LNCaP clone FGC (cell line): Measurements from ENCODE around the gene ZNF142.

Source experiments
- DNase-seq: peaks from one replicate; pipeline ENCODE4 v3.0.0-alpha.2; 2011; ENCODE audit warnings: low read depth
- H3K4me3 ChIP-seq: 2 replicates; pipeline ENCODE4 v1.5.1; 2011; ENCODE audit warnings: mild to moderate bottlenecking, low read depth, low read length, control low read depth
- TF ChIP-seq, protein P1 (sequence below): IDR thresholded peaks from 2 replicates; pipeline ENCODE4 v1.5.1; 2012; ENCODE audit warnings: mild to moderate bottlenecking; ENCODE audit not compliant: control insufficient read depth, insufficient read depth; ENCODE audit errors: extremely low read depth

ZNF142 gene

DNA sequence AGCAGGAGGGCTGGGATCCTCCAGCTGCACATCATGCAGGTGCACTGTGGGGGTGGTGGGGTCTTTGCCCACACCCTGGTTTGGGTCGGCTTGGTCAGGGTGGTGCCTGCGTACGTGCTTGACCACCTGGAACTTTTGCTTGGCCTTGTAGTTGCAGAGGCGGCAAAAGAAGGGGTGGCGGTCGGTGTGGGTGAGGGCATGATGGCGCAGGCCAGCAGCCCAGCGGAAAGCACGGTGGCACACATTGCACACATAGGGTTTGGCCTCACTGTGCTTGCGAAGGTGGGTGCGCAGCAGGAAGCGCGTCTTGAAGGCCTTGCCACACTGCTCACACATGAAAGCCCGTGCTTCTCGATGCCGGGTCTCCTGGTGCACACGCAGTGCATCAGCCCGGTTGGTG, 21.1 kb downstream of the ZNF142 start:
- TF ChIP-seq, protein P1, sequence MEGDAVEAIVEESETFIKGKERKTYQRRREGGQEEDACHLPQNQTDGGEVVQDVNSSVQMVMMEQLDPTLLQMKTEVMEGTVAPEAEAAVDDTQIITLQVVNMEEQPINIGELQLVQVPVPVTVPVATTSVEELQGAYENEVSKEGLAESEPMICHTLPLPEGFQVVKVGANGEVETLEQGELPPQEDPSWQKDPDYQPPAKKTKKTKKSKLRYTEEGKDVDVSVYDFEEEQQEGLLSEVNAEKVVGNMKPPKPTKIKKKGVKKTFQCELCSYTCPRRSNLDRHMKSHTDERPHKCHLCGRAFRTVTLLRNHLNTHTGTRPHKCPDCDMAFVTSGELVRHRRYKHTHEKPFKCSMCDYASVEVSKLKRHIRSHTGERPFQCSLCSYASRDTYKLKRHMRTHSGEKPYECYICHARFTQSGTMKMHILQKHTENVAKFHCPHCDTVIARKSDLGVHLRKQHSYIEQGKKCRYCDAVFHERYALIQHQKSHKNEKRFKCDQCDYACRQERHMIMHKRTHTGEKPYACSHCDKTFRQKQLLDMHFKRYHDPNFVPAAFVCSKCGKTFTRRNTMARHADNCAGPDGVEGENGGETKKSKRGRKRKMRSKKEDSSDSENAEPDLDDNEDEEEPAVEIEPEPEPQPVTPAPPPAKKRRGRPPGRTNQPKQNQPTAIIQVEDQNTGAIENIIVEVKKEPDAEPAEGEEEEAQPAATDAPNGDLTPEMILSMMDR: no peak
- no peak overlapping the region for H3K4me3 ChIP-seq
- DNase-seq: no peak

DNA sequence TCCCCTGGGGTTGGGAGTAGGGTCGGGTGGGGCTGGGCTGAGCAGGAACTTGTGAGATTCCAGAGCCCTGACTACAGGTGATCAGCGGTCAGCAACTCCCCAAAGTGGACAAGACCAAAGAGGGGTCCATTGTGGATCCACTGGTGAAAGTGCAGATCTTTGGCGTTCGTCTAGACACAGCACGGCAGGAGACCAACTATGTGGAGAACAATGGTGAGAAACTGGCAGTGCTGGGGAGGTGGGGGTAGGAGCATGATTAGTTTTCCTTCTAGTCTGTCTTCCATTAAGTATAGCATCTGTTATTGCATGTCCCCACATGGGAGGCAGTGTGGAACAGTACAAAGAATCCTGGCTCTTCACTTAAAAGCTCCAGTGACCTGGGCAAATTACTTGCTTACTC, 23.7 kb downstream of the ZNF142 start:
- H3K4me3 ChIP-seq: no peak overlapping the region
- TF ChIP-seq, protein P1: no peak
- DNase-seq: no peak

DNA sequence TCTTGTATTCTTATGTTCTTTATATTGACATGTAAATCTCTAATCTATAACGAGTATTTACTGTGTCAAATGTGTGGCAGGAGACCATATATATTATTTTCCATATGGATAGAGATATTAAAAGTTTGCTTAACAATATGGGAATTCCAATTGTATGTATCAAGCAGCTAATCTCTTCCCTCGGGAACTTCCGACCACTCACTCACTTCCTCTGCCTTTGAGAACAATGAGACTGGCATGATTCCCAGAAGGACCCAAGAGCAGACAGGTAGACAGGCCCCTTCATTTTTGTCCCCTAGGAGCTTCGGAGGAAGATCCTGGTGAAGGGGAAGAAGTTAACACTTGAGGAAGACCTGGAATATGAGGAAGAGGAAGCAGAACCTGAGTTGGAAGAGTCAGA, 27.6 kb downstream of the ZNF142 start:
- TF ChIP-seq, protein P1: no peak
- no peak for DNase-seq
- H3K4me3 ChIP-seq: no peak overlapping the region

GRCh38 chr2:218627939-218628338, 31.5 kb downstream of the ZNF142 start:
- no peak for DNase-seq
- no peak overlapping the region for H3K4me3 ChIP-seq
- TF ChIP-seq, protein P1: no peak

DNA sequence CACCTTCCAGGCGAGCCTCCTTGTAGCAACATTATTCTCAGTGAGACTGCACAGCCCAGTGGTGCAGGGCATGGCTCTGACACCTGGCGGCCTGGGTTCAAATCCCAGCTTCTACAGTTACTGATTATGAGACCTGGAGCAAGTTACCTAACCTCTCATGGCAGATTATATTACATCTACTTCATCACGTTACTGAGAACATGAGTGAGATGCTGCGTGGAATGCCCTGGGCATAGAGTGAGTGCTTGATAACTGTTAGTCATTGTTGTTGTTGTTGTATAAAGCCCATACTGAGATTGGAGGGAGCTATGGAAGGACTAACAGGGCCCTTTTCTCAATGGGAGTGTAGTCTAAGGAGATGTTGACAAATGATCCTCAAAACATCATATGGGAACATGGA, 33.1 kb downstream of the ZNF142 start:
- DNase-seq: no peak
- TF ChIP-seq, protein P1: no peak
- no peak overlapping the region for H3K4me3 ChIP-seq

DNA sequence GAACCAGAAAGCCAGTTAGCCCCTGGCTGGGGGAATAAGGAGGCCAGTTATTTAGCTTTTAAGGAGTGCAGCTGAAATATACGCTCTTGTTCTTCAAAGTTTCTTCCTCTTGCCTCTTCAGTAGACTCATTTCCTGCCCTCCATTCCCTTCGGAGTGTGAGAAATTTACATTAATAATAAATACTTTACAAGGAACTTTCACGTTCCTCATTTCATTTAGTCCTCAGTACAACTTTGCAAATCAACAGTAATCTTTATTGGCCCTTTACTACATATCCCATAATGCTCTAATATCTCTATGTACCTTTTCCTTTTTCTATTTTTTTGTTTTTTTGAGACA, 36.1 kb downstream of the ZNF142 start:
- TF ChIP-seq, protein P1: no peak
- DNase-seq: no peak
- no peak overlapping the region for H3K4me3 ChIP-seq

DNA sequence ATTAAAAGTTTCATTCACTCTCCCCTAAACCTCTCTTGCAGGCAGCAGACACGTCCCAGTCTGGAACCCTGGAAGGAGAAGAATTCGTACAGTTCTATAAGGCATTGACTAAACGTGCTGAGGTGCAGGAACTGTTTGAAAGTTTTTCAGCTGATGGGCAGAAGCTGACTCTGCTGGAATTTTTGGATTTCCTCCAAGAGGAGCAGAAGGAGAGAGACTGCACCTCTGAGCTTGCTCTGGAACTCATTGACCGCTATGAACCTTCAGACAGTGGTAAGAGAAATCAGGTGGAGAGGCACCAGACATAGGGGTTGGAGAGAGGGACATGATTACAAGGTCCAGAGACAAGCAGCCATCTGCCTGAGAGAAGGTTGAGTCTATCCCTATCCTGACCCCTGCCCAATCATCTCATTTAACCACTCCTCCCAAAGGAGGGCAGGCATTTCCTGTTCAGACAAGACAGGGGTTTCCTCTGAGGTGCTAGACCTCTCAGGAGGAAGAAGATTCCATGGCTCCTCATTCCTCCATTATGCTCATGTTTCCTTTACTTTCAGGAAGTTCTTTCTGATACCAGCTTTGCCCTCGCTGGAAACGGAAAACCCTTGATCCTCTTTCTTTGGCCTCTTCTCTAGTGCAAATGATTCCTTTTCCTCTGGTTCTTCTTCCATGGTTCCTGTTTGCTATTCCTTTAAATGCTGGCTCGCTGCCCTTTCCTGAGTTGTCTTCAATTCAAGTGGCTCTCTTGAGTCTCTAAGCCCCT, 36.6 kb downstream of the ZNF142 start:
- TF ChIP-seq, protein P1: no peak
- no peak for DNase-seq
- no peak overlapping the region for H3K4me3 ChIP-seq
